ENCODE measurements around the gene PCDHGA12. TPM values are rescaled to one million over a fixed set of nuclear protein-coding genes. Genes with fewer than 3 reads are reported as not detected.

The PCDHGA12 gene
- total RNA-seq, 1 experiment from 2014 or later, result 2.1 TPM

DNA sequence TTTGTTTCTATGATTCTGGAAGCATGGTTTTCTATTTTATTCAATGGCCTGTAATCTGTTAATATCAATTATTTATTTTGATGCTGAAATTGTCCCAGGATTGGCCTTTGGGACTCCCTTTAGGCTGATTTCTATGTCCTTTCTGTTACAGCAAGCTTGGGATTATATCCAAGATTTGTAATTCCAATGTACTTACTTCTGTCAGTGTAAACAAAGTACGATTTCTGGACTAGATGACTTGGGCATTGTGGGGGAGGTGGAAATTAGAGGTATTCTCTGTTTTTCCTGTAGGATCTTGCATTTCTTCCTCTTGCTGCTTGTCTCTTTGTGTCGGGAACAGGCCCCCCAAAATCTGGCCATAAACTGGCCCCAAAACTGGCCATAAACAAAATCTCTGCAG is 3.7 kb downstream of the PCDHGA12 start:
- POLR2A ChIA-PET, result no interaction called here
- H3K9me3 Mint-ChIP-seq, result peaks cover 44% of the 10 kb centered on the region
- H3K4me1 Mint-ChIP-seq, result peaks cover under 1% of the 10 kb centered on the region
- CTCF ChIA-PET, result no interaction called here
- no peak overlapping the region for H3K4me3 Mint-ChIP-seq
- ATAC-seq, result no peak
- no peaks in the 10 kb centered on the region for H3K27me3 Mint-ChIP-seq (ENCODE audit: low read depth)
- no peak for DNase-seq (ENCODE audit: low spot score)
- H3K27ac Mint-ChIP-seq, result no peak overlapping the region
- H3K36me3 Mint-ChIP-seq, result peaks cover 40% of the 10 kb centered on the region
- TF ChIP-seq ZNF416 (CRISPR knock-in tag; IDR thresholded peaks at IDR 0.05) (no peak), FOXJ3 (CRISPR knock-in tag; IDR thresholded peaks at IDR 0.05; ENCODE audit: borderline replicate concordance) (no peak), GRHL2 (CRISPR knock-in tag; IDR thresholded peaks at IDR 0.05; ENCODE audit: insufficient replicate concordance, severe bottlenecking) (no peak), CREM (CRISPR knock-in tag; IDR thresholded peaks at IDR 0.05) (no peak)
- TF ChIP-seq, protein P1, sequence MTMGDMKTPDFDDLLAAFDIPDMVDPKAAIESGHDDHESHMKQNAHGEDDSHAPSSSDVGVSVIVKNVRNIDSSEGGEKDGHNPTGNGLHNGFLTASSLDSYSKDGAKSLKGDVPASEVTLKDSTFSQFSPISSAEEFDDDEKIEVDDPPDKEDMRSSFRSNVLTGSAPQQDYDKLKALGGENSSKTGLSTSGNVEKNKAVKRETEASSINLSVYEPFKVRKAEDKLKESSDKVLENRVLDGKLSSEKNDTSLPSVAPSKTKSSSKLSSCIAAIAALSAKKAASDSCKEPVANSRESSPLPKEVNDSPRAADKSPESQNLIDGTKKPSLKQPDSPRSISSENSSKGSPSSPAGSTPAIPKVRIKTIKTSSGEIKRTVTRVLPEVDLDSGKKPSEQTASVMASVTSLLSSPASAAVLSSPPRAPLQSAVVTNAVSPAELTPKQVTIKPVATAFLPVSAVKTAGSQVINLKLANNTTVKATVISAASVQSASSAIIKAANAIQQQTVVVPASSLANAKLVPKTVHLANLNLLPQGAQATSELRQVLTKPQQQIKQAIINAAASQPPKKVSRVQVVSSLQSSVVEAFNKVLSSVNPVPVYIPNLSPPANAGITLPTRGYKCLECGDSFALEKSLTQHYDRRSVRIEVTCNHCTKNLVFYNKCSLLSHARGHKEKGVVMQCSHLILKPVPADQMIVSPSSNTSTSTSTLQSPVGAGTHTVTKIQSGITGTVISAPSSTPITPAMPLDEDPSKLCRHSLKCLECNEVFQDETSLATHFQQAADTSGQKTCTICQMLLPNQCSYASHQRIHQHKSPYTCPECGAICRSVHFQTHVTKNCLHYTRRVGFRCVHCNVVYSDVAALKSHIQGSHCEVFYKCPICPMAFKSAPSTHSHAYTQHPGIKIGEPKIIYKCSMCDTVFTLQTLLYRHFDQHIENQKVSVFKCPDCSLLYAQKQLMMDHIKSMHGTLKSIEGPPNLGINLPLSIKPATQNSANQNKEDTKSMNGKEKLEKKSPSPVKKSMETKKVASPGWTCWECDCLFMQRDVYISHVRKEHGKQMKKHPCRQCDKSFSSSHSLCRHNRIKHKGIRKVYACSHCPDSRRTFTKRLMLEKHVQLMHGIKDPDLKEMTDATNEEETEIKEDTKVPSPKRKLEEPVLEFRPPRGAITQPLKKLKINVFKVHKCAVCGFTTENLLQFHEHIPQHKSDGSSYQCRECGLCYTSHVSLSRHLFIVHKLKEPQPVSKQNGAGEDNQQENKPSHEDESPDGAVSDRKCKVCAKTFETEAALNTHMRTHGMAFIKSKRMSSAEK (CRISPR knock-in tag; IDR thresholded peaks at IDR 0.05; ENCODE audit: borderline replicate concordance), result no peak

DNA sequence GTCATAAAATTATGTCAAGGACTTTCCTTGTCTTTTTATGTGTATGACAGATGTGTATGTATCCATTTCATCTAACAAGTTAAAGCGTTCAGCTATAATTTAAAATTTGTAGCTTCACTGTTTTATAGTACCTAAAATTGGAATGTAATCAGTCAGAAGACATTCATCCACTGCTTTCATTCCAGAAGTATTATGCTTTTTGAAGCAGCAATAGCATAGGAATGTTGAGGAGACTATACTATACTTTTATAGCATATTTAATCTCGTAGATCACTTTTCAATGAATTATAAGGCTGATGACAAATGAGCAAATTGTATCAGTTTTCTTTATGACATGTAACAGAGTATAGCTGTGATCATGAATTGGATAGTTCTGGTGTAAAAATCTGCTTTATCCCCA is 6.9 kb downstream of the PCDHGA12 start:
- H3K9me3 Mint-ChIP-seq, result peaks cover 33% of the 10 kb centered on the region
- H3K4me1 Mint-ChIP-seq, result peaks cover 10% of the 10 kb centered on the region
- DNase-seq (ENCODE audit: low spot score) (no peak), ATAC-seq (no peak)
- peaks cover 34% of the 10 kb centered on the region for H3K36me3 Mint-ChIP-seq
- no peak overlapping the region for H3K4me3 Mint-ChIP-seq
- H3K27me3 Mint-ChIP-seq (ENCODE audit: low read depth), result no peaks in the 10 kb centered on the region
- TF ChIP-seq, protein P2, sequence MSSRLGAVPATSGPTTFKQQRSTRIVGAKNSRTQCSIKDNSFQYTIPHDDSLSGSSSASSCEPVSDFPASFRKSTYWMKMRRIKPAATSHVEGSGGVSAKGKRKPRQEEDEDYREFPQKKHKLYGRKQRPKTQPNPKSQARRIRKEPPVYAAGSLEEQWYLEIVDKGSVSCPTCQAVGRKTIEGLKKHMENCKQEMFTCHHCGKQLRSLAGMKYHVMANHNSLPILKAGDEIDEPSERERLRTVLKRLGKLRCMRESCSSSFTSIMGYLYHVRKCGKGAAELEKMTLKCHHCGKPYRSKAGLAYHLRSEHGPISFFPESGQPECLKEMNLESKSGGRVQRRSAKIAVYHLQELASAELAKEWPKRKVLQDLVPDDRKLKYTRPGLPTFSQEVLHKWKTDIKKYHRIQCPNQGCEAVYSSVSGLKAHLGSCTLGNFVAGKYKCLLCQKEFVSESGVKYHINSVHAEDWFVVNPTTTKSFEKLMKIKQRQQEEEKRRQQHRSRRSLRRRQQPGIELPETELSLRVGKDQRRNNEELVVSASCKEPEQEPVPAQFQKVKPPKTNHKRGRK (CRISPR knock-in tag; IDR thresholded peaks at IDR 0.05; ENCODE audit: borderline replicate concordance), result no peak
- no peak for TF ChIP-seq FOXK1 (CRISPR knock-in tag; IDR thresholded peaks at IDR 0.05)
- POLR2A ChIA-PET, result no interaction called here
- CTCF ChIA-PET, result no interaction called here
- H3K27ac Mint-ChIP-seq, result no peak overlapping the region

DNA sequence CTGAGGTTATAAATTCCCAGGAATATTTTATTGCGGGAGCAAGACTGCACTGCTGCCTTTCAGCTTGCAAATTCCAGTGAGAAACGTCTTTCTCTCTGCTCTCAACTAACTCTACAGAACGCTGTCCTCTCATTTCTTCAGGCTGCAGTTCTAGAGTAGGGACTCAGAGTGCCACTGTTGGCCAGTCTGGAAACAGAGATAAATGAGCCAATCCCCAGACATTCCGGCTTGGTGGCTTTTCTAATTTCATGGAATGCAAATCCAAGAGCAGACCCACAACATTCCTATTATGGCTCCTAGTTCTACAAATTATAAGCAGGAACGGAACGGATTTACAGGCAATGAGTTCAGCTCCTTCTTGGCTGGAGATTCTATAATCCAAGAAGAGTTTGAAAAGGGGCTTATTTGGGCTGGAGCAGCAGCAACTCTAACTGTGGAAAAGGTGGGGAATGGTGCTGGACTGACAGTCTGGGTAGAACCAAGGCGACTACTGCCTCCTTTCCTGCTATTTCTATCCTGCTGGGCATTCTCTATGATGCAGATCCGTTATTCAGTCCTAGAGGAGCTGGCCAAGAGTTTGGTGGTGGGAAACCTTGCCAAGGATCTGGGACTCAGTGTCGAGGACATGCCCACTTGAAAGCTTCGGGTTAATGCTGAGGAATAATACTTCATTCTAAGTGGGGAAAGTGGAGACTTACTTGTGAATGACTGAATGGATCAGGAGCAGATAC is 9.3 kb downstream of the PCDHGA12 start:
- Mint-ChIP-seq H3K36me3 (peaks cover 15% of the 10 kb centered on the region; the same call in 1 of the 2 replicates), H3K9me3 (peaks cover 19% of the 10 kb centered on the region), H3K27ac (no peak overlapping the region; the same call in 1 of the 2 replicates), H3K27me3 (ENCODE audit: low read depth) (no peaks in the 10 kb centered on the region), H3K4me1 (peaks cover 10% of the 10 kb centered on the region), H3K4me3 (no peak overlapping the region)
- CTCF ChIA-PET, result interaction anchor here (0.6 to 2.5 kb wide), 11 partner anchors 9 to 1121 kb away, joined by 3 to 15 read pairs (median 4); partner anchors contain the start of genes PCDHGA10, PCDHGA12, PCDHGB7 and PCDHGC3
- ATAC-seq (peak; percentile 76), DNase-seq (ENCODE audit: low spot score) (no peak)
- POLR2A ChIA-PET, result no interaction called here
- TF ChIP-seq RORB (CRISPR knock-in tag; IDR thresholded peaks at IDR 0.05) (no peak), ZNF671 (CRISPR knock-in tag; IDR thresholded peaks at IDR 0.05) (no peak), OVOL2 (CRISPR knock-in tag; IDR thresholded peaks at IDR 0.05; ENCODE audit: borderline replicate concordance) (no peak), GABPB1 (CRISPR knock-in tag; IDR thresholded peaks at IDR 0.05) (no peak)

DNA sequence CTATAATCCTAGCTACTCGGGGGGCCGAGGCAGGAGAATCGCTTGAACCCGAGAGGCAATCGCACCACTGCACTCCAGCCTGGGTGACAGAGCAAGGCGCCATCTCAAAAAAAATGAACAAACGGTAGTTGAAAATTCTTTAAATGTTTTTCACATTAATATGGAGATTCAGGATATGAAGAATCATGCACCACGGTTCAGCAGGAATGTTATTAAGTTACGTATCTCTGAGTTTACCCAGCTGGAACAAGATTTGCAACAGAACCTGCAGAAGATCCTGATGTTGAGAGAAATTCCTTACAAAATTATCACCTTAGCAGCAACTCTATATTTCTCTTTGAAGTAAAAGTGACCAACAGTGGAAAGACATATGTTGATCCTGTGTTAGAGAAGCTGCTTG is 10.0 kb downstream of the PCDHGA12 start:
- TF ChIP-seq, protein P3, sequence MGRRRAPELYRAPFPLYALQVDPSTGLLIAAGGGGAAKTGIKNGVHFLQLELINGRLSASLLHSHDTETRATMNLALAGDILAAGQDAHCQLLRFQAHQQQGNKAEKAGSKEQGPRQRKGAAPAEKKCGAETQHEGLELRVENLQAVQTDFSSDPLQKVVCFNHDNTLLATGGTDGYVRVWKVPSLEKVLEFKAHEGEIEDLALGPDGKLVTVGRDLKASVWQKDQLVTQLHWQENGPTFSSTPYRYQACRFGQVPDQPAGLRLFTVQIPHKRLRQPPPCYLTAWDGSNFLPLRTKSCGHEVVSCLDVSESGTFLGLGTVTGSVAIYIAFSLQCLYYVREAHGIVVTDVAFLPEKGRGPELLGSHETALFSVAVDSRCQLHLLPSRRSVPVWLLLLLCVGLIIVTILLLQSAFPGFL (CRISPR knock-in tag; IDR thresholded peaks at IDR 0.05; ENCODE audit: borderline replicate concordance), result no peak
- TF ChIP-seq GABPB1 (CRISPR knock-in tag; IDR thresholded peaks at IDR 0.05), result no peak
- H3K27ac Mint-ChIP-seq, result no peak overlapping the region
- no peak for ATAC-seq
- H3K4me3 Mint-ChIP-seq, result no peak overlapping the region
- H3K36me3 Mint-ChIP-seq, result peaks cover 15% of the 10 kb centered on the region; the same call in 1 of the 2 replicates
- DNase-seq (ENCODE audit: low spot score), result no peak
- ChIA-PET CTCF (interaction anchor here (1.2 to 2.5 kb wide), 5 partner anchors 10 to 84 kb away, joined by 3 to 15 read pairs (median 7); partner anchors contain the start of genes PCDHGA12 and PCDHGC3), POLR2A (no interaction called here)
- H3K27me3 Mint-ChIP-seq (ENCODE audit: low read depth), result no peaks in the 10 kb centered on the region
- H3K9me3 Mint-ChIP-seq, result peaks cover 12% of the 10 kb centered on the region
- H3K4me1 Mint-ChIP-seq, result peaks cover 10% of the 10 kb centered on the region

Data from WTC11 (cell line).